ENCODE results near the gene NUPR1.
A peak's percentile ranks its signal among the peaks of the same experiment; 100 is the strongest.
"Not testable (repeated sequence)": the region's sequence is repeated elsewhere in the genome, so short reads cannot be mapped to it uniquely, and the experiment has no call there.

Gene NUPR1

GRCh38 chr16:28544998-28545397, 6.2 kb upstream of the NUPR1 start:
- H3K4me1 Mint-ChIP-seq = peaks cover 6% of the 10 kb centered on the region
- no peak overlapping the region for H3K4me3 Mint-ChIP-seq
- no peaks in the 10 kb centered on the region for H3K36me3 Mint-ChIP-seq
- no peak for ATAC-seq (ENCODE audit: low read depth)
- peaks cover 10% of the 10 kb centered on the region for H3K27me3 Mint-ChIP-seq
- no peak for DNase-seq (ENCODE audit: low spot score in 2 of 2)
- H3K9me3 Mint-ChIP-seq = no peaks in the 10 kb centered on the region
- H3K27ac Mint-ChIP-seq = no peak overlapping the region

DNA sequence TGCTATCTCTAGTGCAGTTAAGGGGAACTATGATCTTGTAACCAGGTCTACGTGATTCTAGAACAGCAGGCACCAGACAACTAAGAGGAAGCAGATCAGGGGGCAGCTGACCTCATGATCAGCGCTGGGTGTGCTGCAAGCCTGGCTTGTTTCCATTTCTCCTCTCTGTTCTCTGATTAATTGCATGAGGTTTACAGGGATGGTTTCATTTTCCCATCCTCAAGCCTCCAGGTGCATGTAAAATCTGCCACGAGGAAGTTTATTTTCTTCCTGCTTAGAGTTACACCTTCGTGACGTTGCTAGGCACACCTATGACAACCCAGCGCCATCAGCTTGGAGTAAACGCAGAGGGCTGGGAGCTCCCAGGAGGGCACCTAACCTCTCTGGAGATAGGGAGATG, 4.3 kb upstream of the NUPR1 start:
- H3K27ac Mint-ChIP-seq = no peak overlapping the region
- H3K9me3 Mint-ChIP-seq = no peaks in the 10 kb centered on the region
- H3K27me3 Mint-ChIP-seq = peaks cover 10% of the 10 kb centered on the region
- H3K4me1 Mint-ChIP-seq = peaks cover 2% of the 10 kb centered on the region
- no peak for DNase-seq (ENCODE audit: low spot score in 2 of 2)
- peak overlapping the region; percentile 37 for H3K4me3 Mint-ChIP-seq
- no peaks in the 10 kb centered on the region for H3K36me3 Mint-ChIP-seq
- peak; percentile 95 for ATAC-seq (ENCODE audit: low read depth)

- no peak for DNase-seq (ENCODE audit: low spot score in 2 of 2)
- H3K4me1 Mint-ChIP-seq = peaks cover 2% of the 10 kb centered on the region
- H3K4me3 Mint-ChIP-seq = no peak overlapping the region
- H3K27me3 Mint-ChIP-seq = peaks cover 13% of the 10 kb centered on the region
- no peak for ATAC-seq (ENCODE audit: low read depth)
- H3K27ac Mint-ChIP-seq = no peak overlapping the region
- H3K9me3 Mint-ChIP-seq = no peaks in the 10 kb centered on the region
- peaks cover 1% of the 10 kb centered on the region for H3K36me3 Mint-ChIP-seq
Observed at GRCh38 chr16:28542646-28543045, 3.9 kb upstream of the NUPR1 start.

DNA sequence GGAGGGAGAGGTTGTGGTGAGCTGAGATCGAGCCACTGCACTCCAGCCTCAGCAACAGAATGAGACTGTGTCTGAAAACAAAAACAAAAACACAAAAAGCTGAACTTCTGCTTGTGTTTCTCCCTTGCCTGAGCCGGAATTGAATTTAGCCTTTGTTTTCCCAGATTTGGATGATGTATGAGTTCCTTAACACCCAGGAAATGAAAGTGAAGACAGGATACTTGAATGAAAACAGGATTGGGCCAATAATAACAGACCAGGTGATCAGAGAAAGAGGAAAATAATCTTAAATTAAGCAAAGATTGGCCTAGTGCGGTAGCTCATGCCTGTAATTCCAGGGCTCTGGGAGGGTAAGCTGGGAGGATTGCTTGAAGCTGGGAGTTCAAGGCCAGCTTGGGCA, 1.6 kb upstream of the NUPR1 start:
- Mint-ChIP-seq H3K9me3 (peaks cover 2% of the 10 kb centered on the region), H3K27me3 (peaks cover 17% of the 10 kb centered on the region), H3K4me1 (peaks cover 2% of the 10 kb centered on the region), H3K4me3 (no peak overlapping the region), H3K27ac (no peak overlapping the region), H3K36me3 (peaks cover 4% of the 10 kb centered on the region)
- ATAC-seq (ENCODE audit: low read depth) = no peak
- no peak for DNase-seq (ENCODE audit: low spot score in 2 of 2)

- Mint-ChIP-seq H3K27ac (no peak overlapping the region), H3K36me3 (peaks cover 4% of the 10 kb centered on the region)
Observed at GRCh38 chr16:28537964-28538732, 626 bp downstream of the NUPR1 start.

DNA sequence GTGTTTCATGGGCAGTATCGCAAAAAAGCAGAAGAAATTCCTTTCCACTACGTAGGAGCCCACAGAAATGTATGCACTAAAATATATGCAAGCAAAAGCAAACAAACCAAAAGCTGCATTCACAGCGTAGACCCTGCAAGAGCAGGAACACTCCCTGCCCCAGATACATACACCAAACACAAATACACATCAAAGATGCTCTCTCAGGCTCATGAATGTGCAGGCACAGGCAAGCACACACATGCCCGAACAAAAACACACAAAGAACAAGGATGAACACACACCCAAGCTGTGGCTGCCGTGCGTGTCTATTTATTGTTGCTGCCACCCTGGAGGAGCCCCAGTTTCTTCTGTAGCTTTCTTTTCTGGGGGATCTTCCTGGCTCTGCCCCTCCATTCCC, 1.7 kb downstream of the NUPR1 start:
- DNase-seq (ENCODE audit: low spot score in 2 of 2) (no peak), ATAC-seq (ENCODE audit: low read depth) (no peak)
- peaks cover 4% of the 10 kb centered on the region for H3K36me3 Mint-ChIP-seq
- H3K27me3 Mint-ChIP-seq = peaks cover 19% of the 10 kb centered on the region
- H3K4me3 Mint-ChIP-seq = no peak overlapping the region
- H3K27ac Mint-ChIP-seq = no peak overlapping the region
- peaks cover 2% of the 10 kb centered on the region for H3K9me3 Mint-ChIP-seq
- no peaks in the 10 kb centered on the region for H3K4me1 Mint-ChIP-seq

More at GRCh38 chr16:28537964-28538732, 626 bp downstream of the NUPR1 start:
- H3K27me3 Mint-ChIP-seq = peaks cover 18% of the 10 kb centered on the region
- DNase-seq (ENCODE audit: low spot score in 2 of 2) = no peak
- ATAC-seq (ENCODE audit: low read depth) = no peak
- H3K9me3 Mint-ChIP-seq = peaks cover 2% of the 10 kb centered on the region
- H3K4me3 Mint-ChIP-seq = no peak overlapping the region
- peaks cover 2% of the 10 kb centered on the region for H3K4me1 Mint-ChIP-seq

DNA sequence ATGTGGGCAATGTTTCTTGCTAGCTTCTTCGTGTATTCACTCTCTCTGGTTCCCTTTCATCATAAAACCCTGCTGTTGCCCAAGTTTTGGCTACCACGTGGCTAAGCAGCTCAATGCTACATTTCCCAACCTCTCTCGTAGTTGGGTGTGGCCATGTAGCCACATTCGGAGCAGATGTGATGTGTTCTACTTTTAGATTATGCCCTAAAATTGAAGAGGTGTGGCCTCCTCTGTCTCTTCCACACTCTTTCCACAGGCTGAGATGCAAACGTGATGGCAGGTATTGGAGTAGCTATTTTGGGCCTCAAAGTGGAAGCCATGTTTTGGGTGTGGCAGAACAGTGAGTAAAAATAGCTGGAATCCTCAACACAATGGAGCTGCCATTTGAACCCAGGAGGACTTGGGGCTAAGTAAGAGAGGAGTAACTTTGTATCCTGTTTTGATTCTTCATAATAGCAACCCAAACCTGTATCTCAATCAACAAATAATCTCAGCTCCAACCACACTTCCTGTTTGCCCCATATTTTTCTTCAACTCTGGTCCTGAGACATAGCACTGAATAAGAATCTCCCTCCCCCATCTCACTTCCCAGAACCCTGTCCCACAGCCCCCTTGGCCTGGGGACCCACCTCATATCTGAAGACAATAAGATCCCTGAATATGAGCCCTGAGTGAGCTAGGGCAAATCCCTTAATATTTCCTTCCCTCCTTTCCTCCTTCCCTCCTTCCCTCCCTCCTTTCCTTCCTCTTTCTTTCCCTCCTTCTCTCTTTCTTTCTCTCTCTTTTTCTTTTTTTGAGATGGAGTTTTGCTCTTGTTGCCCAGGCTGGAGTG, 4.0 kb downstream of the NUPR1 start:
- no peak for DNase-seq (ENCODE audit: low spot score in 2 of 2)
- no peaks in the 10 kb centered on the region for H3K4me1 Mint-ChIP-seq
- peaks cover 15% of the 10 kb centered on the region for H3K27me3 Mint-ChIP-seq
- H3K4me3 Mint-ChIP-seq = no peak overlapping the region
- ATAC-seq (ENCODE audit: low read depth) = no peak
- peaks cover 4% of the 10 kb centered on the region for H3K36me3 Mint-ChIP-seq
- peaks cover 2% of the 10 kb centered on the region for H3K9me3 Mint-ChIP-seq
- H3K27ac Mint-ChIP-seq = no peak overlapping the region

GRCh38 chr16:28532940-28533647, 5.7 kb downstream of the NUPR1 start:
- no peak overlapping the region for H3K4me3 Mint-ChIP-seq

GRCh38 chr16:28531777-28532744, 6.7 kb downstream of the NUPR1 start:
- Mint-ChIP-seq H3K9me3 (peaks cover 2% of the 10 kb centered on the region), H3K27me3 (peaks cover 6% of the 10 kb centered on the region), H3K36me3 (peaks cover 3% of the 10 kb centered on the region), H3K4me3 (no peak overlapping the region), H3K27ac (no peak overlapping the region), H3K4me1 (no peaks in the 10 kb centered on the region)
- DNase-seq (ENCODE audit: low spot score in 2 of 2) (no peak), ATAC-seq (ENCODE audit: low read depth) (no peak)

More at GRCh38 chr16:28532940-28533647, 5.7 kb downstream of the NUPR1 start:
- H3K9me3 Mint-ChIP-seq = peaks cover 2% of the 10 kb centered on the region
- H3K27ac Mint-ChIP-seq = no peak overlapping the region
- peaks cover 10% of the 10 kb centered on the region for H3K27me3 Mint-ChIP-seq
- no peaks in the 10 kb centered on the region for H3K4me1 Mint-ChIP-seq
- ATAC-seq (ENCODE audit: low read depth) (no peak), DNase-seq (ENCODE audit: low spot score in 2 of 2) (no peak)
- peaks cover 4% of the 10 kb centered on the region for H3K36me3 Mint-ChIP-seq

DNA sequence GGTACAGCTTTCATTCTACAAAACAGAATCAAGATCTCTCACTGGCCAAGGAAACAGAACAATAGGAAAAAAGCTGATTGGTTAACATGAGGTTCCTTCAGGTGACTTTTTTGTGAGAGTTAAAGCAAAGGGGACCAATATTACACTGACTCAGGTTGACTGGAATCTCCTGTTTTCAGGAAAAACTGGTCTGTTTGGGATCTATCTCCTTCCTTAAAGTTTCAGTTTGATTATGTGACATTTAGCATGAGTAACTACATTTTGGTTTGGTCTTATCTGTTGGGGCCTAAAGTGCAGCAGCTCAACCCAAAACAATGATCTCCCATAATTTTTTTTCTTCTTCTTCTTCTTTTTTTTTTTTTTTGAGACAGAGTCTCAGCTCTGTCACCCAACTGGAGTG, 9.7 kb downstream of the NUPR1 start:
- DNase-seq (ENCODE audit: low spot score in 2 of 2) (no peak), ATAC-seq (ENCODE audit: low read depth) (no peak)
- H3K4me1 Mint-ChIP-seq = peaks cover 2% of the 10 kb centered on the region
- H3K9me3 Mint-ChIP-seq = no peaks in the 10 kb centered on the region
- no peaks in the 10 kb centered on the region for H3K36me3 Mint-ChIP-seq
- no peak overlapping the region for H3K4me3 Mint-ChIP-seq
- H3K27ac Mint-ChIP-seq = no peak overlapping the region
- H3K27me3 Mint-ChIP-seq = peaks cover 2% of the 10 kb centered on the region

- DNase-seq (ENCODE audit: low spot score in 2 of 2) (no peak), ATAC-seq (ENCODE audit: low read depth) (no peak)
- no peaks in the 10 kb centered on the region for H3K36me3 Mint-ChIP-seq
- H3K4me1 Mint-ChIP-seq = peaks cover 2% of the 10 kb centered on the region
- no peaks in the 10 kb centered on the region for H3K9me3 Mint-ChIP-seq
- no peak overlapping the region for H3K4me3 Mint-ChIP-seq
- H3K27ac Mint-ChIP-seq = no peak overlapping the region
- peaks cover 2% of the 10 kb centered on the region for H3K27me3 Mint-ChIP-seq
Observed at GRCh38 chr16:28528463-28528867, 10.3 kb downstream of the NUPR1 start.

GRCh38 chr16:28527985-28528384, 10.8 kb downstream of the NUPR1 start:
- Mint-ChIP-seq H3K27me3 (peaks cover 2% of the 10 kb centered on the region), H3K27ac (no peak overlapping the region), H3K9me3 (no peaks in the 10 kb centered on the region), H3K36me3 (no peaks in the 10 kb centered on the region), H3K4me3 (no peak overlapping the region), H3K4me1 (peaks cover 5% of the 10 kb centered on the region)
- ATAC-seq (ENCODE audit: low read depth) = no peak
- no peak for DNase-seq (ENCODE audit: low spot score in 2 of 2)

- not testable (repeated sequence) for H3K9me3 Mint-ChIP-seq; ATAC-seq (ENCODE audit: low read depth); H3K27me3 Mint-ChIP-seq; H3K4me1 Mint-ChIP-seq; DNase-seq (ENCODE audit: low spot score in 2 of 2); H3K27ac Mint-ChIP-seq; H3K4me3 Mint-ChIP-seq; H3K36me3 Mint-ChIP-seq
Observed at GRCh38 chr16:28527100-28527785, 11.5 kb downstream of the NUPR1 start.
